ENCODE measurements around the gene LPCAT3.

DNA sequence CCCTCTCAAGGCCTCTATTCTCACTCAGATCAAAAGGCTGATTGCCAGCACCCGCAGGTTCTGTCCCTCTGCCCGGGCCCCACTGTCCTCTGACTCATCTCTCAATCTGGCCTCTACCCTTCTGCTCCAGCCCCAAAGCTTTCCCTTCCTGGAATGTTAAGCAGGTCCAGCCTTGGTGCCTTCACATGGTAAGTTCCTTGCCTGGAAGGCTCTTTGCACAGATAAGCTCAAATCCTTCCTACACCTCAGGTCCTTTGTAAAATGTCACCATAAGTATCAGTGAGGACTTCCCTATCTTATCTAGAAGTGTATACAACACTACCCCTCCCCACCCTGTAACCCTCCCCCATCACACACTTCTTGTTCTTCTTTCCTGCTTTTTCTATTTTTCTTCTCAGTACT, 22.2 kb downstream of the LPCAT3 start:
- TF ChIP-seq, protein P1, sequence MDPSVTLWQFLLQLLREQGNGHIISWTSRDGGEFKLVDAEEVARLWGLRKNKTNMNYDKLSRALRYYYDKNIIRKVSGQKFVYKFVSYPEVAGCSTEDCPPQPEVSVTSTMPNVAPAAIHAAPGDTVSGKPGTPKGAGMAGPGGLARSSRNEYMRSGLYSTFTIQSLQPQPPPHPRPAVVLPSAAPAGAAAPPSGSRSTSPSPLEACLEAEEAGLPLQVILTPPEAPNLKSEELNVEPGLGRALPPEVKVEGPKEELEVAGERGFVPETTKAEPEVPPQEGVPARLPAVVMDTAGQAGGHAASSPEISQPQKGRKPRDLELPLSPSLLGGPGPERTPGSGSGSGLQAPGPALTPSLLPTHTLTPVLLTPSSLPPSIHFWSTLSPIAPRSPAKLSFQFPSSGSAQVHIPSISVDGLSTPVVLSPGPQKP (IDR thresholded peaks at IDR 0.05; ENCODE audit: low read depth, low read length): no peak
- TF ChIP-seq, protein P2, sequence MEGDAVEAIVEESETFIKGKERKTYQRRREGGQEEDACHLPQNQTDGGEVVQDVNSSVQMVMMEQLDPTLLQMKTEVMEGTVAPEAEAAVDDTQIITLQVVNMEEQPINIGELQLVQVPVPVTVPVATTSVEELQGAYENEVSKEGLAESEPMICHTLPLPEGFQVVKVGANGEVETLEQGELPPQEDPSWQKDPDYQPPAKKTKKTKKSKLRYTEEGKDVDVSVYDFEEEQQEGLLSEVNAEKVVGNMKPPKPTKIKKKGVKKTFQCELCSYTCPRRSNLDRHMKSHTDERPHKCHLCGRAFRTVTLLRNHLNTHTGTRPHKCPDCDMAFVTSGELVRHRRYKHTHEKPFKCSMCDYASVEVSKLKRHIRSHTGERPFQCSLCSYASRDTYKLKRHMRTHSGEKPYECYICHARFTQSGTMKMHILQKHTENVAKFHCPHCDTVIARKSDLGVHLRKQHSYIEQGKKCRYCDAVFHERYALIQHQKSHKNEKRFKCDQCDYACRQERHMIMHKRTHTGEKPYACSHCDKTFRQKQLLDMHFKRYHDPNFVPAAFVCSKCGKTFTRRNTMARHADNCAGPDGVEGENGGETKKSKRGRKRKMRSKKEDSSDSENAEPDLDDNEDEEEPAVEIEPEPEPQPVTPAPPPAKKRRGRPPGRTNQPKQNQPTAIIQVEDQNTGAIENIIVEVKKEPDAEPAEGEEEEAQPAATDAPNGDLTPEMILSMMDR (IDR thresholded peaks at IDR 0.05): no peak
- TF ChIP-seq CEBPB (IDR thresholded peaks at IDR 0.05) (no peak), RFX5 (IDR thresholded peaks at IDR 0.05) (no peak), MAFK (IDR thresholded peaks at IDR 0.05; ENCODE audit: partially characterized antibody) (no peak), SMC3 (IDR thresholded peaks at IDR 0.05) (no peak)
